CD8-positive, alpha-beta memory T cell (primary cell): ENCODE results near the gene GPR157. TPM values are rescaled to one million over a fixed set of nuclear protein-coding genes. Genes with fewer than 3 reads are reported as not detected.
A peak's percentile ranks its signal among the peaks of the same experiment; 100 is the strongest.
"Not testable (repeated sequence)": the region's sequence is repeated elsewhere in the genome, so short reads cannot be mapped to it uniquely, and the experiment has no call there.

Experiments
- CTCF ChIA-PET: fragments of 350-600 bp; sonication (Branson Sonifier 250); formaldehyde crosslinking; loops from one replicate; lab custom pipeline; 2021; ENCODE audit warnings: antibody characterized with exemption; lab: Charles Lee
- POLR2A ChIA-PET: fragments of 350-600 bp; sonication (Branson Sonifier 250); formaldehyde crosslinking; loops from one replicate; lab custom pipeline; 2021; ENCODE audit warnings: antibody characterized with exemption; lab: Charles Lee
- DNase-seq, 5 donors: peaks; one replicate each; pipeline versions ENCODE4 v3.0.0 to v3.0.0-alpha.2; 2020 to 2022; ENCODE audit warnings: mixed read lengths in 1 of 5
- H3K27ac ChIP-seq: one replicate; pipeline ENCODE4 v1.7.0; 2013; ENCODE audit warnings: low read depth, mild to moderate bottlenecking, low read length, moderate library complexity
- H3K27me3 ChIP-seq: 2 replicates; pipeline ENCODE4 v1.7.0; 2013; ENCODE audit warnings: low read length, mild to moderate bottlenecking; ENCODE audit not compliant: insufficient read depth, poor library complexity, severe bottlenecking
- H3K36me3 ChIP-seq: 2 replicates; pipeline ENCODE4 v1.7.0; 2013; ENCODE audit warnings: mild to moderate bottlenecking, low read length, moderate library complexity; ENCODE audit not compliant: insufficient read depth
- H3K4me1 ChIP-seq: 2 replicates; pipeline ENCODE4 v1.7.0; 2013; ENCODE audit warnings: mild to moderate bottlenecking, low read length, moderate library complexity; ENCODE audit not compliant: insufficient read depth
- H3K4me3 ChIP-seq: 2 replicates; pipeline ENCODE4 v1.7.0; 2013; ENCODE audit warnings: mild to moderate bottlenecking, low read length
- H3K9me3 ChIP-seq: 2 replicates; pipeline ENCODE4 v1.7.0; 2013; ENCODE audit warnings: mild to moderate bottlenecking, low read length
- H3K27ac Mint-ChIP-seq, 8 donors: one replicate each; pipeline ENCODE4 v1.8.0; 2020 to 2021; ENCODE audit warnings: mixed read lengths in 8 of 8, mild to moderate bottlenecking in 6 of 8, inconsistent platforms in 3 of 8, moderate library complexity in 3 of 8
- H3K27me3 Mint-ChIP-seq, 2 donors: one replicate each; pipeline ENCODE4 v1.8.0; 2020 to 2021; ENCODE audit warnings: mixed read lengths in 2 of 2, mild to moderate bottlenecking in 1 of 2, moderate library complexity in 1 of 2
- H3K36me3 Mint-ChIP-seq, 3 donors: one replicate each; pipeline ENCODE4 v1.8.0; 2020 to 2021; ENCODE audit warnings: mixed read lengths in 3 of 3, inconsistent platforms in 1 of 3, mild to moderate bottlenecking in 1 of 3
- H3K4me1 Mint-ChIP-seq, 3 donors: one replicate each; pipeline ENCODE4 v1.8.0; 2020 to 2021; ENCODE audit warnings: mixed read lengths in 3 of 3, inconsistent platforms in 1 of 3, mild to moderate bottlenecking in 1 of 3
- H3K4me3 Mint-ChIP-seq, 7 donors: one replicate each; pipeline ENCODE4 v1.8.0; 2020 to 2021; ENCODE audit warnings: mixed read lengths in 7 of 7, mild to moderate bottlenecking in 6 of 7, moderate library complexity in 4 of 7, inconsistent platforms in 2 of 7
- H3K9me3 Mint-ChIP-seq, 5 donors: one replicate each; pipeline ENCODE4 v1.8.0; 2020 to 2022; ENCODE audit warnings: mixed read lengths in 5 of 5, mild to moderate bottlenecking in 3 of 5, moderate library complexity in 2 of 5, inconsistent platforms in 1 of 5
- polyA plus RNA-seq: library from polyadenylated mRNA; unstranded; fragments of 300-500 nt; fragmentation: Illumina TruSeq; gene quantifications from one replicate; pipeline ENCODE4 v1.2.3, GENCODE V29; 2021
- total RNA-seq, 2 experiments: library from RNA; stranded (reverse); gene quantifications; one replicate each; pipeline ENCODE4 v1.2.3, GENCODE V29; 2021

Gene GPR157
- total and polyA plus RNA-seq, 3 experiments from 2014 or later = 3.0 to 4.7 (median 3.1) TPM

GRCh38 chr1:9123665-9124064 lies 5.2 kb downstream of the GPR157 start:
- CTCF ChIA-PET, H3K27ac Mint-ChIP-seq, H3K9me3 Mint-ChIP-seq, H3K36me3 Mint-ChIP-seq, DNase-seq, H3K36me3 ChIP-seq, H3K27me3 Mint-ChIP-seq, H3K4me3 Mint-ChIP-seq, POLR2A ChIA-PET, H3K27ac ChIP-seq, H3K27me3 ChIP-seq, H3K4me3 ChIP-seq, H3K9me3 ChIP-seq: not testable (repeated sequence)
- peaks cover 30% of the 10 kb centered on the region for H3K4me1 ChIP-seq
- peaks cover 25 to 55% (median 46%) of the 10 kb centered on the region in 3 donors for H3K4me1 Mint-ChIP-seq

GRCh38 chr1:9121496-9122409 lies 7.1 kb downstream of the GPR157 start:
- Mint-ChIP-seq H3K27ac (peak overlapping the region in 6 of 8 donors; percentile 19 to 68 (median 40)), H3K36me3 (peaks cover 0 to 4% (median 0%) of the 10 kb centered on the region in 3 donors), H3K27me3 (no peaks in the 10 kb centered on the region), H3K9me3 (no peaks in the 10 kb centered on the region), H3K4me3 (peak overlapping the region in 6 of 7 donors; percentile 27 to 63 (median 38)), H3K4me1 (peaks cover 17 to 44% (median 34%) of the 10 kb centered on the region in 3 donors)
- peak in 3 of 5 donors; percentile 37 to 62 (median 61) for DNase-seq
- no peaks in the 10 kb centered on the region for H3K27me3 ChIP-seq
- ChIA-PET POLR2A (no interaction called here), CTCF (interaction anchor here (1.3 to 3.7 kb wide), 3 partner anchors 11 to 74 kb away, joined by 3 to 21 read pairs (median 4); no protein-coding TSS in a partner anchor)
- H3K27ac ChIP-seq = no peak overlapping the region
- no peak overlapping the region for H3K4me3 ChIP-seq
- peaks cover 18% of the 10 kb centered on the region for H3K4me1 ChIP-seq
- H3K36me3 ChIP-seq = no peaks in the 10 kb centered on the region
- H3K9me3 ChIP-seq = no peaks in the 10 kb centered on the region

- Histone ChIP-seq H3K27ac (no peak overlapping the region), H3K4me1 (peaks cover 16% of the 10 kb centered on the region), H3K9me3 (no peaks in the 10 kb centered on the region), H3K36me3 (no peaks in the 10 kb centered on the region), H3K27me3 (no peaks in the 10 kb centered on the region), H3K4me3 (no peak overlapping the region)
- no peak overlapping the region for H3K4me3 Mint-ChIP-seq
- no peaks in the 10 kb centered on the region for H3K9me3 Mint-ChIP-seq
- no peak for DNase-seq
- POLR2A ChIA-PET = no interaction called here
- H3K4me1 Mint-ChIP-seq = peaks cover 15 to 34% (median 30%) of the 10 kb centered on the region in 3 donors
- CTCF ChIA-PET = interaction anchor here (3.7 kb wide), 1 partner anchor 10 kb away, joined by 21 read pairs; no protein-coding TSS in a partner anchor
- peaks cover 0 to 4% (median 0%) of the 10 kb centered on the region in 3 donors for H3K36me3 Mint-ChIP-seq
- peak overlapping the region in 1 of 8 donors; percentile 8 for H3K27ac Mint-ChIP-seq
- no peaks in the 10 kb centered on the region for H3K27me3 Mint-ChIP-seq
Observed at GRCh38 chr1:9120312-9120958, 8.5 kb downstream of the GPR157 start.

GRCh38 chr1:9119745-9120144 lies 9.2 kb downstream of the GPR157 start:
- no peak overlapping the region for H3K4me3 Mint-ChIP-seq

GRCh38 chr1:9118186-9118585 lies 10.7 kb downstream of the GPR157 start:
- no peak overlapping the region for H3K4me3 Mint-ChIP-seq
- peak overlapping the region in 3 of 8 donors; percentile 57 to 73 (median 61) for H3K27ac Mint-ChIP-seq
- Histone ChIP-seq H3K27ac (no peak overlapping the region), H3K36me3 (no peaks in the 10 kb centered on the region), H3K4me1 (peaks cover 12% of the 10 kb centered on the region), H3K4me3 (no peak overlapping the region), H3K9me3 (no peaks in the 10 kb centered on the region), H3K27me3 (no peaks in the 10 kb centered on the region)
- ChIA-PET POLR2A (no interaction called here), CTCF (interaction anchor here (0.6 kb wide), 1 partner anchor 53 kb away, joined by 4 read pairs; no protein-coding TSS in a partner anchor)
- no peaks in the 10 kb centered on the region for H3K9me3 Mint-ChIP-seq
- peaks cover 0 to 4% (median 0%) of the 10 kb centered on the region in 3 donors for H3K36me3 Mint-ChIP-seq
- peaks cover 11 to 26% (median 21%) of the 10 kb centered on the region in 3 donors for H3K4me1 Mint-ChIP-seq
- H3K27me3 Mint-ChIP-seq = no peaks in the 10 kb centered on the region
- no peak for DNase-seq

More at GRCh38 chr1:9119745-9120144, 9.2 kb downstream of the GPR157 start:
- H3K27ac Mint-ChIP-seq = peak overlapping the region in 1 of 8 donors; percentile 61
- peaks cover 12 to 28% (median 24%) of the 10 kb centered on the region in 3 donors for H3K4me1 Mint-ChIP-seq
- H3K36me3 Mint-ChIP-seq = peaks cover 0 to 4% (median 0%) of the 10 kb centered on the region in 3 donors
- H3K9me3 Mint-ChIP-seq = no peaks in the 10 kb centered on the region
- no peak overlapping the region for H3K27ac ChIP-seq
- no peak for DNase-seq
- H3K27me3 Mint-ChIP-seq = no peaks in the 10 kb centered on the region
- H3K4me1 ChIP-seq = peaks cover 12% of the 10 kb centered on the region
- no peaks in the 10 kb centered on the region for H3K36me3 ChIP-seq
- ChIA-PET CTCF (interaction anchor here (3.7 kb wide), 1 partner anchor 9 kb away, joined by 21 read pairs; no protein-coding TSS in a partner anchor), POLR2A (no interaction called here)
- no peaks in the 10 kb centered on the region for H3K9me3 ChIP-seq
- H3K27me3 ChIP-seq = no peaks in the 10 kb centered on the region
- no peak overlapping the region for H3K4me3 ChIP-seq

GRCh38 chr1:9115351-9116205 lies 13.3 kb downstream of the GPR157 start:
- Mint-ChIP-seq H3K27me3 (no peaks in the 10 kb centered on the region), H3K9me3 (no peaks in the 10 kb centered on the region), H3K27ac (peak overlapping the region in 3 of 8 donors; percentile 45 to 69 (median 51)), H3K36me3 (peaks cover 0 to 4% (median 0%) of the 10 kb centered on the region in 3 donors), H3K4me1 (peaks cover 3 to 12% (median 9%) of the 10 kb centered on the region in 3 donors), H3K4me3 (no peak overlapping the region)
- no peaks in the 10 kb centered on the region for H3K4me1 ChIP-seq
- CTCF ChIA-PET = no interaction called here
- POLR2A ChIA-PET = no interaction called here
- no peaks in the 10 kb centered on the region for H3K27me3 ChIP-seq
- no peak overlapping the region for H3K4me3 ChIP-seq
- H3K27ac ChIP-seq = no peak overlapping the region
- no peaks in the 10 kb centered on the region for H3K9me3 ChIP-seq
- no peak for DNase-seq
- H3K36me3 ChIP-seq = no peaks in the 10 kb centered on the region
